Left colon (tissue), 2 donors: Measurements from ENCODE around the gene C16orf46. TPM values are rescaled to one million over a fixed set of nuclear protein-coding genes. Genes with fewer than 3 reads are reported as not detected.
"Not testable (repeated sequence)": the region's sequence is repeated elsewhere in the genome, so short reads cannot be mapped to it uniquely, and the experiment has no call there.

Experiments
- ATAC-seq: fragments of 200-7000 bp; cut with Tn5 transposase; one replicate; pipeline ENCODE4 v1.9.1; 2020; ENCODE audit warnings: mild to moderate bottlenecking, moderate library complexity
- DNase-seq, 2 donors: peaks; one replicate each; pipeline ENCODE4 v3.0.0-alpha.2; 2020
- intact Hi-C, 2 donors: fragments of 100-400 bp; cut with DNase I in 1 of 2; cut with micrococcal nuclease in 1 of 2; formaldehyde crosslinking; loops; one replicate each; pipeline versions ENCODE4 v1.11.2 to v1.14.0; 2022; cut with DNase I, micrococcal nuclease
- long read RNA-seq: library from polyadenylated mRNA; unstranded; transcript quantifications from one replicate; pipeline ENCODE4 v2.0.0, GENCODE V29; 2021
- total RNA-seq, 2 donors: library from RNA; stranded (reverse); fragmentation: NEBNext Ultra II Directional; extraction: Animal tissue kit (Norgen Biotek cat#: 25700); gene quantifications; one replicate each; pipeline ENCODE4 v1.2.1, GENCODE V29; 2021
- donor health status: DM: no; HTN: no; CAD: no.
- donor health status: DM: yes; HTN: yes; CAD: no.

C16orf46 gene
- total RNA-seq: under 1 TPM; 0.58 to 0.75 TPM
- long read RNA-seq, partial matches to known transcripts: 0 of 1 reads
- long read RNA-seq, other reads (novel, unspliced or antisense): 1 of 1 reads

GRCh38 chr16:81077076-81077940, at the start of gene C16orf46:
C16orf46 (minus strand) TSS chr16:81077238; CDS start chr16:81063955, 13,283 bp downstream.
- intact Hi-C loops: no loop called here
- DNase-seq (peak; percentile 97 to 98), ATAC-seq (peak; percentile 97)

GRCh38 chr16:81123092-81123852, 46.2 kb upstream of the C16orf46 start:
- intact Hi-C loops: no loop called here
- DNase-seq (no peak), ATAC-seq (no peak)

- no peak for DNase-seq
- intact Hi-C loops: no loop called here
- ATAC-seq: no peak
These were observed 44.5 kb upstream of the C16orf46 start for GRCh38 chr16:81121474-81121990.

DNA sequence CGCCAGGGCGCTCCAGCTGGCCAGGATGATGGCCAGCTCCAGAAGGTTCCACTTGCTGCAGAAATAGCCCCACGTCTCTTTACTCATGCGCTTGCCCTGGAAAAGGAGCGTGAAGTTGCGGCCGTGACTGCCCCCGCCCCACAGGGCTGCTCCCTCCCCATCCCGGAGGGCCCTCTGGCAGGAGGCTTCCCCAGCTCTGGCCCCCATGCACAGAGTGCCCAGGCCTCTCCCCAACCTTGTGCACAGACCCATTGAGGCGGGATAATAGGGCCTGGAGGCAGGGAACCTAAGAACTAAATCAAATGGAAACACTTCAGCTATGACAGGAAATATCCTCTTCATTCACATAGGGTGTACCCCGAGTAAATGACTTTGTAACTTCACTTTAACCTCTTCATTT, 40.4 kb upstream of the C16orf46 start:
- intact Hi-C loops: no loop called here
- DNase-seq: no peak
- ATAC-seq: no peak

DNA sequence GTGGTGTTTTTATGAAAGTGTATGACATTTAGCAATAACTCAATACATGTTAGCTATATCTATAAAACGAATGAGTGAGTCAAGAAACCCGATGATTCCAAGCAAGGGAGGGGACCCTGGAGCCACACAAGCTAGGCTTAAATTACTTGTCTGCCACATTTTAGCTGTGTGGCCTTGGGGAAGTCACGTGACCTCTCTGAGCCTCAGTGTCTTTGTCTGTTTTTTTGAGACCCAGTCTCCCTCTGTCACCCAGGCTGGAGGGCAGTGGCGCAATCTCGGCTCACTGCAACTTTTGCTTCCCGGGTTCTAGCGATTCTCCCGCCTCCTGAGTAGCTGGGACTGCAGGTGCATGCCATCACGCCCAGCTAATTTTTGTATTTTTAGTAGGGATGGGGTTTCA, 39.2 kb upstream of the C16orf46 start:
- intact Hi-C loops: no loop called here
- no peak for DNase-seq
- ATAC-seq: no peak

DNA sequence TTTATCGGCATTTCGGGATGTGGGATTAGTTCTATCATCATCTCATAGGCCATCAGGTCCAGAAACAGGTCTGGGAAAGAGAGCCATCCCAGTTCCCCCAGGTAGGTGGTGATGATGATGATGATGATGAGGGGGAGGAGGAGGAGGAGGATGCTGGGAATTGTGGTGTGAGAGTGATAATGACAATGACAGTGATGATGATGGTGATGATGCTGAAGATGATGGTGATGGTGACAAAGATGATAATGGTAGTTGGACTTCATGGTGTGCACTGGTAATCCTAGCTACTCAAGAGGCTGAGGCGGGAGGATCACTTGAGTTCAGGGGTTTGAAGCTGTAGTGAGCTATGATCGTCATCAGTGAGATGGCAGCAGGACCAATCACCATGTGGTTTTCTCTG, 35.4 kb upstream of the C16orf46 start:
- DNase-seq: no peak
- intact Hi-C loops: no loop called here
- no peak for ATAC-seq

- ATAC-seq, intact Hi-C loops, DNase-seq: not testable (repeated sequence)
These were observed 32.2 kb upstream of the C16orf46 start for GRCh38 chr16:81109274-81109673.

- intact Hi-C loops: no loop called here
- ATAC-seq (no peak), DNase-seq (no peak)
These were observed 30.5 kb upstream of the C16orf46 start for GRCh38 chr16:81107511-81107910.

DNA sequence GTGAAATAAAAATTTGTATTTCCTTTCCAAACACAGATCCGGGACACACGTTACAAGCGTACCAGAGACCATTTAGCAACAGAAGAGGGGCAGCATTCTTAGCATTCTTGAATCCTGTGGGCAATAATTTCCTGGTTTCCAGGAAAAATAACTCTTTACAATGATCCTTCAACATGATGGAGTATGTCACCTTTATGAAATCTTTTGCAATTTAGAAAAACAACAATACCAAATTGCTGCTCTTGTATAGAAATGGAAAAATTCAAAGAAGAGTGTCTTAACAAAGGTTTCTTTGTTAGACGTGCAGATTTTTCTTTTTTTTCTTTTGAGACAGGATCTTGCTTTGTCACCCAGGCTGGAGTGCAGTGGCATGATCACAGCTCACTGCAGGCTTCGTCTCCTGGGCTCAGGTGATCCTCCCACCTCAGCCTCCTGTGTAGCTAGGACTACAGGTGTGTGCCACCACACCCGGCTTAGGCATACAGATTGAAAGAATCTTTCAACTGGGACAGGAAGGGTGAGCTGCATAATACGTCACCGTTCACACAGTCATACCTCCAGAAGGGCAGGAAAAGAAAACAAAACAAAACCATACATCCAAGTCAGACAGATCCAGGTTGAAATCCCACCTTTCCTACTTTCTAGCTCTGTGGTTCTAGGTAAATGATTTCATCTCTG, 29.9 kb upstream of the C16orf46 start:
- DNase-seq (no peak), ATAC-seq (peak; percentile 61)
- intact Hi-C loops: no loop called here

DNA sequence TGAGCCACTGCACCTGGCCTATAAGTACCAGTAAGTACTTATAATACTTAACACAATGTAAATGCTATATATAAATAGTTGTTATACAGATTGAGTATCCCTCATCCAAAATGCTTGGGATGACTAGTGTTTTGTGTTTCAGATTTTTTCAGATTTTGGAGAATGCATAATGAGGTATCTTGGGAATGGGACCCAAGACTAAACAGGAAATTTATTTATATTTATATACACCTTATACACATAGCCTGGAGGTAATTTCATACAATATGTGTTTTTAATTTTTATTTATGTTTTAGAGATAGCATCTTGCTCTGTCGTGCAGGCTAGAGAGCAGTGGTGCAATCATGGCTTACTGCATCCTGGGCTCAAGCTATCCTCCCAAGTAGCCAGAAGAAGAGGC, 28.9 kb upstream of the C16orf46 start:
- intact Hi-C loops: no loop called here
- no peak for ATAC-seq
- no peak for DNase-seq

DNA sequence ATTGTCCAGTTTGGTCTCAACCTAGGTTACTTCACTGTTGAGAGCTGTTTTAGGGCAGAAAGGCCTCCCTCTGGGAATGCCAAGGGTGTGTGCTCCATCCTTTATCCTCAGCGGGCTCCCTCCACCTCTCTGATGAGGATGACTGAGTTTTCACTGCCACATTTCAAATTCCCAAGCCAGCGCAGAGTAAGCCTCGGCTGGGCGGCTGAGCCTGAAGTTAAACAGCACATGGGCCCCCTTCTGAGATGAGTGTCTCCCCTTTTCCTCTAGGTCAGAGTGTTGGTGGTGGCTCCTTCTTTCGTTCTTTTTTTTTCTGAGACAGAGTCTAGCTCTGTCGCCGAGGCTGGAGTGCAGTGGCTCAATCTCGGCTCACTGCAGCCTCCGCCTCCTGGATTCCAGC, 24.7 kb upstream of the C16orf46 start:
- ATAC-seq: no peak
- intact Hi-C loops: no loop called here
- DNase-seq: no peak

GRCh38 chr16:81099958-81100357, 22.9 kb upstream of the C16orf46 start:
- DNase-seq (no peak), ATAC-seq (no peak)
- intact Hi-C loops: no loop called here

DNA sequence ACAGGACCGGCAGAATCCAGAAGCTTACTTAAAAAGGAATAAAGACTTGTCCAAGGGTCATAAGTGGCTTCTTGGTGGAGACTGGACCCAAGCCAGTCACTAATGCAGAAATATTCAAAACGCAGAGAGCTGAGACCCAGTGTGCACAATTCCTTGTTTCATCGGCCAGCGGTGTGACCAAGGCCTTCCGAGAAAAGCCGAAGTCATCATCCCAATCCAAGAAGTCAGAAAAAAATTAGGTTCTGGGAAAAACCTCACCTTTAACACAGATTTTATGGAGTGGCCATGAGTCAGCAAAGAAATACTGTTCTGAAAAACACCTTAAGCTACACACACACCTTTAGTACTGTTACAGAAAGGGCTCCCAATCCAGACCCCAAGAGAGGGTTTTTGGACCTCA, 20.2 kb upstream of the C16orf46 start:
- DNase-seq: no peak
- intact Hi-C loops: no loop called here
- no peak for ATAC-seq

GRCh38 chr16:81096715-81097208, 19.7 kb upstream of the C16orf46 start:
- DNase-seq (peak; percentile 29 to 56), ATAC-seq (peak; percentile 28)
- intact Hi-C loops: no loop called here

DNA sequence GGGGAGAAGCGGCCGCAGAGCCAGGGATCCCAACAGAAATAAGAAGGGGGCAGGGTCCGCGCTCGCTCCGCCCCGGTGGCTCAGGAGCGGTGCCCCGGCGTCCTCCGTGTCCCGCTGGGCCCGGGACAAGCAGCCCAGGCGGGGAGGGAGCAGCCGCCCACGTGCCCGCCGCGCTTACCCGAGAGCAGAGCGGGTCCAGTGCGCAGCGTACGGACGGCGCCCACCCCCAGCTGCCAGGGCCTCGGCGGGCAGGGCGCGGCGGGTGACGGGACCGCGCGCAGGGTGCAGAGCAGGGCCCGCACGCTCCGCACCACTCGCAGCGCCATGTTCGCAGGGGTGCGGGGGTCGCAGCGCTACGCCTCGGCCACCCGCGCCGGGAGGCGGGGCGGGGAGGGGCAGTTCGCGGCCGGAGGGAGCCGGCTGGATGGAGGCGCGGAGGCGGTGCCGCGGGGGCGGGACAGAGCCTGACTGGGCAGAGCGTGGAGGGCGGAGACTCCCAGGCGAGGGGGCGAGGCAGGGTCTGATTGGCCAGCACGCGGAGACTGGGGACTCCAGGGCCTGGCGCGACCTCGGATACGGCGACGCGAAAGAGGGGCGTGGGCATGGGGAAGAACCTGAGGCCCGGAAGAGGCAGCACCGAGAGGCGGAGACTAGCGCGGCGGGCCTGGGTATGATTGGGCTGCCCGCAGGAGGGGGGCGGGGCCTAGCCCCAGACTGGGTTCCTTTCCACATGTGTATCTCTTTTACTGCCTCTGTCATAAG, 19.1 kb upstream of the C16orf46 start, which contains the start of gene GCSH:
Gene GCSH, minus strand, starts transcription at position 443 of the 762 bp plus-strand sequence. Its CDS starts 117 bp downstream, at position 326.
- ATAC-seq (peak; percentile 98), DNase-seq (peak; percentile 99 to 100)
- intact Hi-C loops: no loop called here

DNA sequence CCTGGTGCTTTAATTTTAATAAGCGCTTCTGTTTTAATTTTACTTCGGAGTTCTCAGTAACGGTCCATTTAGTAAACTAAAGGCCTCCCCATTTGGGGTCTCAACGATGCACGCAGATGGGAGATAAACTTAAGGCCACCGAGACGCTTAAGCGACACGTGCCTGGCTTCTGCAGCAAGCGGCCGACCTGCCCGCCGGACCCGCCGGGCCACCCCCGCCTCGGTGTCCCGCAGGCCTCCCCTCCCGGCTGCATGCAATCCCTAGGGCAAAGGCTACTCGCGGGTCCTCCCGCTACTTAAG, 18.6 kb upstream of the C16orf46 start:
- DNase-seq (no peak), ATAC-seq (peak; percentile 3)
- intact Hi-C loops: no loop called here

DNA sequence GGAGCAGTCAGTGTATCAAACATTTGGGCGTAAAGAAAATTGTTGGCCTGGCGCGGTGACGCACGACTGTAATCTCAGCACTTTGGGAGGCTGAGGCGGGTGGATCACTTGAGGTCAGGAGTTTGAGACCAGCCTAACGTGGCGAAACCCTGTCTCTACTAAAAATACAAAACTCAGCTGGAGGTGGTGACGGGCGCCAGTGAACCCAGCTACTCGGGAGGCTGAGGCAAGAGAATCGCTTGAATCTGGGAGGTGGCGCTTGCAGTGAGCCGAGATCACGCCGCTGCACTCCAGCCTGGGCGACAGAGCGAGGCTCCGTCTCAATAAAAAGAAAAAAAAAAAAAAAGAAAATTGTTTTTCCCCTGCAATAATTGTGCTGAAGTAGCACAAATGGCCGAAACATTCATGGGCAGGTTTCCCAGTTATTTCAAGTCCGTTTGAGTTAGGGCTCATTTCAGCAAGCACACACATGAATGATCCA, 17.8 kb upstream of the C16orf46 start:
- DNase-seq (no peak), ATAC-seq (no peak)
- intact Hi-C loops: no loop called here

DNA sequence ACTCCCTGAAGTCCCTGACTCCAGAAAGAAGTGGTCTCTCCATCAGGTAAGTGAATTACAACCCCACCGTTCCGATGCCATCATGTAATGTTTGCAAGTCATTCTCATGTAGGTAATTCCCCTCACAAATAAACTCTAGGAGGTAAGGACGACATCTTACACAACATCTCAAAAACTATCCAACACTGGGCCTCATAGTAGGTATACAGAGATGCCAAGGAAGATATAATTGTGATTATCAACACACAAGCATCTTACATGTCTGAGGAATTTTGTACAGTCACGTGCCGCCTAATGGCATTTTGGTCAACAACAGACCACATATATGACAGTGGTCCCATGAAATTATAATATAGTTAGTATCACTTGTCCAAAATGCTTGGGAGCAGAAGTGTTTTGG, 11.8 kb upstream of the C16orf46 start:
- no peak for ATAC-seq
- DNase-seq: no peak
- intact Hi-C loops: no loop called here
